HG03060 (cell line): ENCODE data around the gene ERFL.

ENCODE experiments used
- ATAC-seq: cut with Tn5 transposase; IDR thresholded peaks from one replicate; pipeline ENCODE4 v1.9.1; 2021; ENCODE audit warnings: low read depth, moderate number of reproducible peaks; ENCODE audit not compliant: unreplicated experiment

Gene ERFL

GRCh38 chr19:41861846-41862245 is 66.4 kb downstream of the ERFL start:
- ATAC-seq: no peak

GRCh38 chr19:41861116-41861768 is 67.0 kb downstream of the ERFL start:
- no peak for ATAC-seq

DNA sequence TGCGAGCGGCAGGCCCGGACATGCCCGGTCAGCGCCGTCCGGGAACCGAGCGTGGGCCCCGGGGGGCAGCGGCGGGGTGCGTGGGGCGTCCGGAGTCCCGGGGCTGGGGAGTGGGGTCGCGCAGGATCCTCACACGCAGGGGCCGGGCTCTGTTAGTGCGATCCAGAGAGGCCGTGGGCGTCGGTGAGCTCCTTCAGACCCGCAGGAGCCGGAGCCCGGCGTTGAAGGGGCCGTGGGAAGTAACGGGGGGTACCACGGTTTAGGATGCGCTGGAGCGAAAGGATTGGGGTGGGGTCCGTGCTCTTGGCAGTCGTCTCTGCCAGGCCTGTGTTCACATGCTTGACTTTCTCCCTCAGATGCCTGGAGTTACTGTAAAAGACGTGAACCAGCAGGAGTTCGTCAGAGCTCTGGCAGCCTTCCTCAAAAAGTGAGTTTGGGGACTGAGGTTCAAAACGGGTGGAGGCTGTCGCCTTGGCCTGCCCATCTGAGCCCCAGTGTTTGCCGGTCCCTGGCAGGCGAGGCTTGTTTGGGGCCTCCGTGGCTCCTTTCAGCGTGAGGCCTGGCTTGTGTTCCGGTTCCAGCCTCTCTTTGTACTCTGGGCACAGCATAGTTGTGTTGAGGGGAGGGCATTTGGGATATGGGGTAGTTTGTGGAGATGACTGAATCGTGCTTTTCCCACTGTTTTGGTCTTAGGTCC is 67.7 kb downstream of the ERFL start:
- no peak for ATAC-seq

GRCh38 chr19:41859618-41860418 is 68.4 kb downstream of the ERFL start, which contains the start of gene RPS19:
RPS19 (plus strand) TSS chr19:41860255; CDS start chr19:41860775, 520 bp downstream.
- peak; percentile 74 for ATAC-seq

DNA sequence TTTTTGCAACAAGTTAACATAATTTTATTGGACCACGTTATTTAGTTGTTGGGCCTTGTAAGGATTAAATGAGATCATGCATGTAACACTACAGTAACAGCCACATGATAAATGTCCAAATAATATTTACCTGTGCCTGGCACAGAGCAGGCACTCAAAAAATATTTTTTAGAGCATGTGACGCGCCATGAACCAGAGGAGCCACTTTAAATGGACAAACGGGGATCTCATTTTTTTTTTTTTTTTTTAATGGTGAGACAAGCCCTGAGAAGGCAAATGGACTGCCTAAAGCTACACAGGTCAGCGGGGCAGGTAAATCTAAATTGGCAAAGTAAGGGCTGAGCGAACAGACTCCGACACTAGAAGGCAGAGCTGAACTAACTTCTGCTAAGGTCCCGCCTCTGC is 69.0 kb downstream of the ERFL start:
- peak; percentile 9 for ATAC-seq
